ENCODE results near the gene SHROOM3.
"Not testable (repeated sequence)": the region's sequence is repeated elsewhere in the genome, so short reads cannot be mapped to it uniquely, and the experiment has no call there.

SHROOM3 gene

DNA sequence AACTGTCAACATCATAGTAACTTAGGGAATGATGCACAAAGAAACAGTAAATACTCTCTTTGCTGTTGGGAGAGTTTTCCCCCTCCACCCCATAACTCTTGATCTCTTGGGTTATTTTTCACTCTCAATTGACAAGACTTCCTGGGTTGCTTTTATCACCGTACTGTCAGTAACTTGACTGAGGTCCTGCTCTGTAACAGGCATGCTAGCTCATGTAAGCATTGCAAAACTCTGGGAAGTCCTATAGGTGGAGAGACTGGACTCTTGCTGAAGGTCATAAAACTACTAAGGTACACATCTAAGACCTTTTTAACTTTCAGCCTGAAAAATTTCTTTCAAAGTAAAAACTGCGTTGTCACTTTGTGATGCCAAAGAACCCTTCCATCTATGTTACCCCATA, 10.9 kb downstream of the SHROOM3 start:
- DNase-seq (ENCODE audit: low spot score) = no peak

DNA sequence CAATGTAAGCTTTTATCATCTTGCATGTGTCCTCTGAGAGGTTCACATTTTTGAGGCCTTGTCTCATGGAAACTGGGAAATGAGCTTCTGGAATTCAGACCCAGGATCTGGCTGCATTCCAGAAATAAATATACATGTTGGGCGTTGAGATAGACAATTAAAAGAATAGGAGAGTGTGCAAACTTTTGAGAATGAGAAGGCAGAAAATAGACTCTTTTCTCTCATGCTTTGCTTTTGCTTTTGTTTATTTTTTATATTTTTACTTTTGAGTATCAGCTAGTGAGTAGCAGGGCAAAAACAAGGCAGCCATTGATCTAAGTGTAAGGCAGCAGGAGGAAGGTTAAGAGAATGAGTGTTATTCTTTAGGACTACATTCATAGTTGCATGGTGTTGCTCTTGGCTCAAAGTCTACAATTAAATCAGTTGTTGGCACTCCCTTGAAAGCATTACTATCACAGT, 12.4 kb downstream of the SHROOM3 start:
- DNase-seq (ENCODE audit: low spot score) = no peak

DNA sequence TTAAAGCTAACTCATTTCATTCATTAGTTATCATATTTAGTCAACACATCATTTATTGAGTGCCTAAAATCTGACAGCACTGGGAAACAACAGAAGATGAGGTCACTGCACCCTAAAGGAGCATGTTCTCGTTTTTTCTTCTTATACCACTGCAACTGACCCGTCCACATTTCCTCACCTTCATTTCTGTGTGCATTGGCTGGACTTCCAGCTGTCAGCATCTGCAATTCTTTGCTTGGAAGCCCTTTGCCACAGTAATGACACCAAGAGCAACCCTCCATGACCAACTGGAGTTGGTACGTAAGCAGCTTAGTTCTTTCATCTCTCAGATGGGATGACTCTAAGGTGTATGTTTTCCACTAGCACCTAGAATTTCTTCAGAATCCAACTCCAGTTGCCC, 13.2 kb downstream of the SHROOM3 start:
- no peak for DNase-seq (ENCODE audit: low spot score)

GRCh38 chr4:76449362-76449767, 14.3 kb downstream of the SHROOM3 start:
- DNase-seq (ENCODE audit: low spot score) = no peak

GRCh38 chr4:76449833-76450232, 14.8 kb downstream of the SHROOM3 start:
- no peak for DNase-seq (ENCODE audit: low spot score)

GRCh38 chr4:76453232-76453631, 18.2 kb downstream of the SHROOM3 start:
- DNase-seq (ENCODE audit: low spot score) = no peak

- DNase-seq (ENCODE audit: low spot score) = not testable (repeated sequence)
Measured at GRCh38 chr4:76454073-76454472, 19.0 kb downstream of the SHROOM3 start.

GRCh38 chr4:76457885-76458284, 22.9 kb downstream of the SHROOM3 start:
- no peak for DNase-seq (ENCODE audit: low spot score)

DNA sequence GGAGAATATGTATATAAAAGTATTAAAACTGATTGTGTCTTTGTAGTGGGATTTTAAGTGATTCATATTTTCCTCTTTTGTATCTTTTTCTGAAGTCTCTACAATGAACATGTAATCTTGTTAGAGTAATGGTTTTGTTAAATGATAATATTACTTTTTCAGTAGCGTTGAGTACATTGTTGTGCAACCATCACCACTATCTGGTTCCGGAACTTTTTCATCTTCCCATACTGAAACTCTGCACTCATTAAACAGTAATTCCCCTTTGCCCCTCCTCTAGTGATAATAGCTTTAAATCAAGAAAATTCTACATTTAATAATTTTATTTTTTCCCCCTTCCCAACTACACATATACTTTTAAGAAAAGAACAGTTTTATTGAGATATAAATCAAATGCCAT, 23.3 kb downstream of the SHROOM3 start:
- no peak for DNase-seq (ENCODE audit: low spot score)

DNA sequence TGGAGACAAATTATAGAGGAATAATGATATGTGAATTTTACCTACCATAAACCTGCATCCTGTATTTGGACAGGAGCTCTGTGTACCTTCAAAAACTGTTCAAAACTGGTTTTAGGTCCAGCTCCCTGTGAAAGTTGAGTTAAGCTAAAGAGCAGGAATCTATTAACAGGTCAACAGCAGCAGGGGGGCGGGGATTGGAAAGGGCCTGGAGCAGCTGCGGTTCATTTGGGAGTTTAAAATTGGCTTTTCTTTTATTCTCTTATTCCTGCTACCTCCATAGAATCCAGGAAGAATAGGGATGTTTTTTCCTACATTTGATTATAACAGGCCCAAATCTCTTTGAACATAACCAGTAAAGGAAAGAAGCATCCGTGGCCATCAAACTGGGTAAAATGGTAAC, 23.8 kb downstream of the SHROOM3 start:
- no peak for DNase-seq (ENCODE audit: low spot score)

DNA sequence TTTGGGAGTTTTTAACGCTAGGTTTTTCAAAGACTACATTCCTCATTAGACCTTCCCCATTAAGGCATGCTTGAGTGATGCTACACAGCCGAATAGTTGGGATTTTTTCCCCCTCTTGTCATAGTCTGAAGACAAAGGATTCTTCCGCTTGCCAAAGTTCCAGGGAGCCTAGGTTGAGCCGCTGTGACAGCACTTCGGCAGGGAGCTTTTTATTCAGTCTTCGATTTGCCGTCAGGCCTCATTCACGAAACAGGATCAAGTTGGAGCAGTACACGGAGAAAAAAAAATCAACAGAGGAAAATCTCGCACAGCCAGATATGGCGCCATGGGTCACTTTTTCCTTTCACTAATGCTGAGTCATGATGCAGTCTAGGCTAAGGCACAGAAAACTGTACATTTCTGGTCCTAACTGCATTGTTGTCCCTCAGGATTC, 24.3 kb downstream of the SHROOM3 start:
- no peak for DNase-seq (ENCODE audit: low spot score)

DNA sequence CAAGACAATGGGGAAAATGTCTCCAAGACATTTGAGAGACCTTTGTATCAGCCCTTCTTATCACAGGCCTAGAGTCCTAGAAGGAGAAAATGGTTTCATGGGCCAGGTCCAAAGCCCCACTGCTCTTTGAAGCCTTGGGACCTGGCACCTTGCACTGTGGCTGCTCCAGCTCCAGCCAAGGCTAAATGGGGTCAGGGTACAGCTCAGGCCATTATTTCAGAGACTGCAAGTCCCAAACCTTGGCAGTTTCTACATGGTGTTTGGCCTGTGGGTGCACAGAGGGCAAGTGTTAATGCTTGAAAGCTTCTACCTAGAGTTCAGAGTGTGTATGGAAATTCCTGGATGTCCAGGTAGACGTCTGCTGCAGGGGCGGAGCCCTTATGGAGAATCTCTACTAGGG, 28.5 kb downstream of the SHROOM3 start:
- DNase-seq (ENCODE audit: low spot score) = no peak

- no peak for DNase-seq (ENCODE audit: low spot score)
Measured at GRCh38 chr4:76470064-76470463, 35.0 kb downstream of the SHROOM3 start.

GRCh38 chr4:76470532-76470931, 35.5 kb downstream of the SHROOM3 start:
- DNase-seq (ENCODE audit: low spot score) = no peak

- DNase-seq (ENCODE audit: low spot score) = no peak
Measured at GRCh38 chr4:76476571-76476970, 41.5 kb downstream of the SHROOM3 start.

GRCh38 chr4:76484654-76485053, 49.6 kb downstream of the SHROOM3 start:
- no peak for DNase-seq (ENCODE audit: low spot score)

- no peak for DNase-seq (ENCODE audit: low spot score)
Measured at GRCh38 chr4:76485450-76485849, 50.4 kb downstream of the SHROOM3 start.

DNA sequence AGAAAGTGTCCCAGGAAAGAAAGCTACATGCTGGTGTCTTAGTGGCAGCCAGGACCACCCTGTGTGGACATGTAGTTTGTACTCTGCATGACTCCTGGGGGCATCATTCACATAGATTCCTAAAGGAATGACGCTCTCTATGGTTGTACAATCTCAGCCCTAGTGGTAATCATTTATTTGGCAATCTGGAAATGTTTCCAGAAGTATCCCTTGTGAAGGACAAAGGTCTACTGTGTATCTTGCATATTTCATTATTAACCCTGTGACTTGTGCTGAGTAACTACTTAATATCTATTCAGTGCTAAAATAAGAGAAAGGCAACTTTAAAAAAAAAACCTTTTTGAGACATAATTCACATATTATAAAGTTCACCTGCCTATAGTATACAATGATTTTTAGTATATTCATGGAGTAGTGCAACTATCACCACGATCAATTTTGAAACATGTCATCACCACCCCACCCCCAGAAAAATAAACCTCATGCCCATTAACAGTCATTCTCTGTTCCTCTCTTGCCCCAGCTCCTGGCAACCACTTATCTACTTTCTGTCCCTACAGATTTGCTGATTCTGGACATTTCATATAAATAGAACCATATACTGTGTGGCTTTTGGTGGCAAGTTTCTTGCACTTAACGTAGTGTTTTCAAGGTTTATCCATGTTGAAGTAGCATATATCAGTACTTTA, 51.7 kb downstream of the SHROOM3 start:
- no peak for DNase-seq (ENCODE audit: low spot score)

DNA sequence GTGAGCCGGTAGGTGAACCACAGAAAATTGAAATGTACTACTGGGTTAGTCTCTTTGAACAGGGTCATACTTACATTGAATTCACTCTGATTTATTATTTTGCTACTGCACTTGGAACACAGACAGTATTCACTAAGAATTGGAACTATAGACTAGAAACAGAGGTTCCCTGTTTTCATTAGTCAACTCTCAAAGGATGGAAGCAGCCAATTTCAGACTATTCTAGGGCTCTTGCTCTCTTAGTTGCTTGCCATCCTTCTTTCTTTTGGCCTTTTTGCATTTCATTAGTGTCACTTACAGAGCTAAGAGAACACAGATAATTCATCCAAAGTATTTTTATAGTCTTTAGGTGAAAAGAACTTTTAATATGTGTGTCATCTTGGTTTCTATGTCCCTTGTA, 52.6 kb downstream of the SHROOM3 start:
- DNase-seq (ENCODE audit: low spot score) = no peak

GRCh38 chr4:76488455-76488854, 53.4 kb downstream of the SHROOM3 start:
- DNase-seq (ENCODE audit: low spot score) = no peak

GRCh38 chr4:76488888-76489685, 54.1 kb downstream of the SHROOM3 start:
- DNase-seq (ENCODE audit: low spot score) = no peak

- DNase-seq (ENCODE audit: low spot score) = no peak
Measured at GRCh38 chr4:76489686-76490161, 54.7 kb downstream of the SHROOM3 start.

GRCh38 chr4:76492055-76492454, 57.0 kb downstream of the SHROOM3 start:
- no peak for DNase-seq (ENCODE audit: low spot score)

Measured in CD4-positive, alpha-beta T cell treated with Interleukin-2 at 100 ng/mL for 4 hours (primary cell).